Natural killer cell (primary cell): ENCODE measurements around the gene C19orf85. TPM values are rescaled to one million over a fixed set of nuclear protein-coding genes. Genes with fewer than 3 reads are reported as not detected.

Experiments used
- ATAC-seq, 3 donors: fragments of 150-1000 bp in 2 of 3; fragments of 200-7000 bp in 1 of 3; cut with Tn5 transposase; 1 replicate in 1 of 3; 2 replicates in 2 of 3; pipeline ENCODE4 v1.10.0; 2021; ENCODE audit warnings: mild to moderate bottlenecking in 2 of 3, moderate library complexity in 2 of 3
- DNase-seq, 2 donors: peaks; one replicate each; pipeline versions ENCODE4 v3.0.0 to v3.0.0-alpha.2; 2013 to 2021; ENCODE audit warnings: mixed read lengths in 1 of 2
- H3K27ac ChIP-seq: one replicate; pipeline ENCODE4 v1.5.1; 2013; ENCODE audit warnings: mild to moderate bottlenecking, low read length
- H3K27me3 ChIP-seq: one replicate; pipeline ENCODE4 v1.6.1; 2013; ENCODE audit warnings: low read length; ENCODE audit not compliant: control insufficient read depth, insufficient read depth
- H3K36me3 ChIP-seq: one replicate; pipeline ENCODE4 v1.6.1; 2013; ENCODE audit warnings: low read length; ENCODE audit not compliant: control insufficient read depth, insufficient read depth
- H3K4me1 ChIP-seq: one replicate; pipeline ENCODE4 v1.6.1; 2013; ENCODE audit warnings: low read length; ENCODE audit not compliant: control insufficient read depth, insufficient read depth
- H3K4me3 ChIP-seq: one replicate; pipeline ENCODE4 v1.5.1; 2013; ENCODE audit warnings: low read length
- H3K9me3 ChIP-seq: one replicate; pipeline ENCODE4 v1.6.1; 2013; ENCODE audit warnings: low read length; ENCODE audit not compliant: control insufficient read depth, insufficient read depth
- H3K27ac Mint-ChIP-seq, 2 donors: one replicate each; pipeline ENCODE4 v1.8.0; 2022; ENCODE audit warnings: mild to moderate bottlenecking in 2 of 2, mixed read lengths in 2 of 2, moderate library complexity in 1 of 2
- H3K27me3 Mint-ChIP-seq, 2 donors: one replicate each; pipeline ENCODE4 v1.8.0; 2022; ENCODE audit warnings: low read depth in 2 of 2, mixed read lengths in 2 of 2
- H3K36me3 Mint-ChIP-seq: one replicate; pipeline ENCODE4 v1.8.0; 2022; ENCODE audit warnings: mixed read lengths
- H3K4me1 Mint-ChIP-seq, 2 donors: one replicate each; pipeline ENCODE4 v1.8.0; 2022; ENCODE audit warnings: mixed read lengths in 2 of 2
- H3K4me3 Mint-ChIP-seq: one replicate; pipeline ENCODE4 v1.8.0; 2022; ENCODE audit warnings: mild to moderate bottlenecking, moderate library complexity, mixed read lengths
- H3K9me3 Mint-ChIP-seq, 2 donors: one replicate each; pipeline ENCODE4 v1.8.0; 2022; ENCODE audit warnings: mixed read lengths in 2 of 2
- WGBS: methylation state at CpG from one replicate; pipeline ENCODE4 v1.1.7; 2013; ENCODE audit warnings: missing lambda C conversion rate; ENCODE audit not compliant: insufficient coverage; 5-methylcytosine and 5-hydroxymethylcytosine counted together
- intact Hi-C: fragments of 100-400 bp; cut with micrococcal nuclease; formaldehyde crosslinking; loops from one replicate; pipeline ENCODE4 v1.14.2; 2022
- total RNA-seq, 4 donors: library from RNA; stranded (reverse); fragments of 120-200 nt in 1 of 4; gene quantifications; one replicate each; pipeline versions ENCODE4 v1.2.3 to v1.2.4, GENCODE V29; 2013 to 2022
- TF ChIP-seq, protein P1 (sequence below): fragments of 200-600 bp; IDR thresholded peaks from one replicate; pipeline ENCODE4 v1.8.0; 2022; ENCODE audit warnings: antibody characterized with exemption

Gene C19orf85
- total RNA-seq, 3 donors from 2014 or later (not counting 1 experiment from before 2014, with no cell fraction given): not detected

DNA sequence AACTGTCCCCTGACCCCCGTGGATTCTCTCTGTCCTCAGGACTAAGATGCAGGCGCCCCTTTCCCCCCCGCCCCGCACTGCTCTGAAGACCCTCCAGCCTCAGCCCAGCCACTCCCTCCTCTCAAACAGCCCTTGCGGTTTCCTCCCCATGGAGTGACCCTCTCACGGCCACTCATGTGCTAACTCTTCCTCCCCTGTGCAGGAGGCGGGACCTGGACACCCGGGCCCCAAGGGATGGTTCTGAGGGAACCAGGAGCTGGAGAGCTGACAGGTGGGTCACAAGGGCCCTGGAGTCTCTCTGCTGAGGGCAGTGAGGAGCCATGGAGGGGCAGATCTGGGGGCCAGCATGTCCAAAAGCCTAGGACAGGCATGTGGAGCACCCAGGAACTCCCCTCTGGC lies 5.0 kb downstream of the C19orf85 start:
- H3K36me3 ChIP-seq: no peaks in the 10 kb centered on the region
- Mint-ChIP-seq H3K9me3 (no peaks in the 10 kb centered on the region), H3K4me1 (peaks cover 24 to 32% of the 10 kb centered on the region in 2 donors), H3K36me3 (no peaks in the 10 kb centered on the region), H3K4me3 (no peak overlapping the region), H3K27me3 (peaks cover 0 to 3% of the 10 kb centered on the region in 2 donors), H3K27ac (peak overlapping the region in 1 of 2 donors; percentile 92)
- H3K27ac ChIP-seq: no peak overlapping the region
- ATAC-seq (no peak), DNase-seq (no peak)
- H3K27me3 ChIP-seq: no peaks in the 10 kb centered on the region
- no peaks in the 10 kb centered on the region for H3K9me3 ChIP-seq
- intact Hi-C loops: no loop called here
- no peak overlapping the region for H3K4me3 ChIP-seq
- H3K4me1 ChIP-seq: peaks cover 15% of the 10 kb centered on the region
- 86% methylated on average over 8 of the region's 8 CpGs for WGBS
- TF ChIP-seq, protein P1, sequence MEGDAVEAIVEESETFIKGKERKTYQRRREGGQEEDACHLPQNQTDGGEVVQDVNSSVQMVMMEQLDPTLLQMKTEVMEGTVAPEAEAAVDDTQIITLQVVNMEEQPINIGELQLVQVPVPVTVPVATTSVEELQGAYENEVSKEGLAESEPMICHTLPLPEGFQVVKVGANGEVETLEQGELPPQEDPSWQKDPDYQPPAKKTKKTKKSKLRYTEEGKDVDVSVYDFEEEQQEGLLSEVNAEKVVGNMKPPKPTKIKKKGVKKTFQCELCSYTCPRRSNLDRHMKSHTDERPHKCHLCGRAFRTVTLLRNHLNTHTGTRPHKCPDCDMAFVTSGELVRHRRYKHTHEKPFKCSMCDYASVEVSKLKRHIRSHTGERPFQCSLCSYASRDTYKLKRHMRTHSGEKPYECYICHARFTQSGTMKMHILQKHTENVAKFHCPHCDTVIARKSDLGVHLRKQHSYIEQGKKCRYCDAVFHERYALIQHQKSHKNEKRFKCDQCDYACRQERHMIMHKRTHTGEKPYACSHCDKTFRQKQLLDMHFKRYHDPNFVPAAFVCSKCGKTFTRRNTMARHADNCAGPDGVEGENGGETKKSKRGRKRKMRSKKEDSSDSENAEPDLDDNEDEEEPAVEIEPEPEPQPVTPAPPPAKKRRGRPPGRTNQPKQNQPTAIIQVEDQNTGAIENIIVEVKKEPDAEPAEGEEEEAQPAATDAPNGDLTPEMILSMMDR: no peak

DNA sequence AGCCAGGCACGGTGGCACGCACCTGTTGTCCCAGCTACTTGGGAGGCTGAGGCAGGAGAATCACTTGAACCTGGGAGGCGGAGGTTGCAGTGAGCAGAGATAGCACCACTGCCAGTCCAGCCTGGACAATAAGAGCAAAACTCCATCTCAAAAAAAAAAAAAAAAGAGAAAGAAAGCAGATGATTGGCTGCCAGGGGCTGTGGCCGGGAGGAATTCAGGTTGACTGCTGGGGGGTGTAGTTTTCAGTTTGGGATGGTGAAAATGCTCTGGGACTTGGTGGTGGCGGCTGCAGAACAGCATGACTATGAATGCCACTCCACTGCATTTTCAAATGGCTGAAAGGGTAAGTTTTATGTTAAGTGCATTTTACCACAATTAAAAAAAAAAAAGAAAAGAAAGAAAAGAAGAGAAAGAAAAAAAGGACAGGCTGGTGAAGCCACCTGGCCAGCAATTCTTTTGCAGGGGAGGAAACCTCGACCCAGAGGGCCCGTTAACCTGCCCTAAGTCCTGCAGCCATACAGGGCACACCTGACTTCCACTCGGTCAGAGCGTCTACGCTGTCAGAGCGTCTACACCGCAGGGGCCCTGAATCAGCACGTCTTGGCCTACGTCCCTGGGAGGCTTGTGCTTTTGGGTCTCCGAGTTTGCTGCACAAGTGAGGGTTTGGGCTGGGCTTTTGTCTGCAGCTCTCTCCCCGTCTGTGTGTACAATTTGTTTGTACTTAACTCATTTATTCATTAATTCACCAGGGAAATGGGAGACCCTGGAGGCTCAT lies 6.7 kb downstream of the C19orf85 start:
- Mint-ChIP-seq H3K27me3 (peaks cover 0 to 15% of the 10 kb centered on the region in 2 donors), H3K4me1 (peaks cover 24 to 33% of the 10 kb centered on the region in 2 donors), H3K4me3 (no peak overlapping the region), H3K36me3 (no peaks in the 10 kb centered on the region), H3K9me3 (no peaks in the 10 kb centered on the region), H3K27ac (no peak overlapping the region)
- intact Hi-C loops: no loop called here
- Histone ChIP-seq H3K9me3 (no peaks in the 10 kb centered on the region), H3K27ac (no peak overlapping the region), H3K27me3 (peaks cover 3% of the 10 kb centered on the region), H3K4me1 (peaks cover 15% of the 10 kb centered on the region), H3K4me3 (no peak overlapping the region), H3K36me3 (no peaks in the 10 kb centered on the region)
- TF ChIP-seq, protein P1: no peak
- DNase-seq (no peak), ATAC-seq (no peak)
- 85% methylated on average over 15 of the region's 16 CpGs for WGBS

DNA sequence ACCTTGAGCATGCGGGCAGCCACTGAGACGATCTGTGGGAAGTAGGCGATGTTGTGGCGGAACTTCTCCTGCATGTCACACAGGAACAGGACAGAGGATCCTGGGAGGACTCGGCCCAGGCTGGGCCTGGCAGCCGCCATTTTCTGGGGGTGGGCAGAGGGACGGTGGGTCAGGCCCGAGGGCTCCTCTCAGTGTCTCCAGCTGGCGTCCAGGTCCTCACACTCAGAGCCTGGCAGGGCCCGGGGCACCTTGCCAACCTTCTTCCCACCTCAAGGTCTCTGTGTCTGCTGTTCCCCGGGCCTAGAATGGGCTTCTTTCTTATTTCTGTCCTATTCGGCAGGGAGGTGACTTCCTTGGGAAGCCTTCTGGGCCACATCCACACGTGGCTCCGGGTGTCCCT lies 8.2 kb downstream of the C19orf85 start:
- Mint-ChIP-seq H3K36me3 (no peaks in the 10 kb centered on the region), H3K4me3 (no peak overlapping the region), H3K4me1 (peaks cover 12 to 23% of the 10 kb centered on the region in 2 donors), H3K27me3 (peaks cover 0 to 17% of the 10 kb centered on the region in 2 donors), H3K27ac (no peak overlapping the region), H3K9me3 (no peaks in the 10 kb centered on the region)
- no peaks in the 10 kb centered on the region for H3K36me3 ChIP-seq
- intact Hi-C loops: no loop called here
- H3K9me3 ChIP-seq: no peaks in the 10 kb centered on the region
- TF ChIP-seq, protein P1: no peak
- DNase-seq: no peak
- no peak overlapping the region for H3K27ac ChIP-seq
- peaks cover 14% of the 10 kb centered on the region for H3K27me3 ChIP-seq
- H3K4me1 ChIP-seq: peaks cover 19% of the 10 kb centered on the region
- 94% methylated on average over 14 of the region's 14 CpGs for WGBS
- no peak for ATAC-seq
- no peak overlapping the region for H3K4me3 ChIP-seq
